DOHH2 (cell line): ENCODE measurements around the gene KLHL21.

Experiments used
- H3F3A ChIP-seq: fragments of 200-600 bp; sonication (generic), shearing (Covaris generic); 2 replicates; pipeline ENCODE4 v1.6.0; 2016; ENCODE audit warnings: antibody characterized with exemption, mild to moderate bottlenecking; ENCODE audit not compliant: control insufficient read depth, insufficient read depth
- H3K27ac ChIP-seq: fragments of 200-600 bp; sonication (generic); 2 replicates; pipeline ENCODE4 v1.5.1; 2014; ENCODE audit warnings: low read depth, mild to moderate bottlenecking, low read length, moderate library complexity
- H3K27me3 ChIP-seq: fragments of 200-600 bp; sonication (generic); 2 replicates; pipeline ENCODE4 v1.6.1; 2014; ENCODE audit warnings: mild to moderate bottlenecking, low read length, mixed read lengths; ENCODE audit not compliant: control insufficient read depth
- H3K36me3 ChIP-seq: fragments of 200-600 bp; sonication (generic); 2 replicates; pipeline ENCODE4 v1.6.1; 2014; ENCODE audit warnings: mild to moderate bottlenecking, low read length, moderate library complexity, mixed read lengths; ENCODE audit not compliant: control insufficient read depth
- H3K4me1 ChIP-seq: fragments of 200-600 bp; sonication (generic); 2 replicates; pipeline ENCODE4 v1.6.1; 2014; ENCODE audit warnings: mild to moderate bottlenecking, low read length, mixed read lengths; ENCODE audit not compliant: control insufficient read depth
- H3K4me2 ChIP-seq: fragments of 200-600 bp; sonication (generic); 2 replicates; pipeline ENCODE4 v1.6.0; 2014; ENCODE audit warnings: mild to moderate bottlenecking, low read length, moderate library complexity
- H3K4me3 ChIP-seq: fragments of 200-600 bp; sonication (generic); 2 replicates; pipeline ENCODE4 v1.5.1; 2014; ENCODE audit warnings: mild to moderate bottlenecking, low read length, mixed read lengths
- H3K79me2 ChIP-seq: fragments of 200-600 bp; sonication (generic); 2 replicates; pipeline ENCODE4 v1.6.1; 2014; ENCODE audit warnings: mild to moderate bottlenecking, low read length, mixed read lengths; ENCODE audit not compliant: control insufficient read depth
- H3K9me2 ChIP-seq: fragments of 200-600 bp; sonication (generic); replicated peaks from 2 replicates; pipeline ENCODE4 v1.6.1; 2014; ENCODE audit warnings: mild to moderate bottlenecking, low read length, mixed read lengths; ENCODE audit not compliant: control insufficient read depth
- H3K9me3 ChIP-seq: fragments of 200-600 bp; sonication (generic); 2 replicates; pipeline ENCODE4 v1.6.1; 2014; ENCODE audit warnings: antibody characterized with exemption, low read length, mixed read lengths; ENCODE audit not compliant: control insufficient read depth, insufficient read depth
- H4K20me1 ChIP-seq: fragments of 200-600 bp; sonication (generic); 2 replicates; pipeline ENCODE4 v1.6.0; 2014; ENCODE audit warnings: low read depth, mild to moderate bottlenecking, antibody characterized with exemption, low read length, moderate library complexity; ENCODE audit not compliant: control insufficient read depth, insufficient read depth
- EZH2phosphoT487 ChIP-seq: fragments of 200-600 bp; sonication (generic); IDR thresholded peaks from 2 replicates; pipeline ENCODE4 v1.6.1; 2017; ENCODE audit warnings: borderline replicate concordance, mild to moderate bottlenecking, antibody characterized with exemption, low read length, moderate library complexity, mixed read lengths
- TF ChIP-seq, protein P1 (sequence below): fragments of 200-600 bp; sonication (generic); IDR thresholded peaks from one replicate; pipeline ENCODE4 v1.5.1; 2014; ENCODE audit warnings: antibody characterized with exemption, mild to moderate bottlenecking, low read depth, low read length; ENCODE audit not compliant: poor library complexity, severe bottlenecking

Gene KLHL21

DNA sequence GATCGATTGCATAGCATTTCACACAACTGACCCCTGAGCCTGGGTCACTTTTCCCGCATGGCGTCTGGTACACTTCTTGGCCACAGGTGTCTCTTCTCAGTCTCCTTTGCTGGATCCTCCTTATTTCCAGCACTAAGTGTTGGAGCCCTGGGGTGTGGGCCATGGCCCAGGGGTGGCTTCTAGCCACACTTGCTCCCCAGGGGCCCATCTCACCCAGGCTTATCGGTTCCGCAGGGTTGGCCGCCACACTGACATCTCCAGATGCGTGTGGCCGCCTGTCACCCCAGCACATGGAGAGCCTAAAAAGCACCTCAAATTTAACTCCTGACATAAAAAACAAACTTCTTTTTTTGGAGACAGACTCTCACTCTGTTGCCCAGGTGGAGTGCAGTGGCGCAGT is 24.4 kb upstream of the KLHL21 start:
- Histone ChIP-seq H3K27ac (peak overlapping the region; percentile 86), H3K9me3 (no peaks in the 10 kb centered on the region), H3K4me1 (peaks cover 52% of the 10 kb centered on the region), H3K4me3 (peak overlapping the region; percentile 83), H3K36me3 (peaks cover 63% of the 10 kb centered on the region), H3K4me2 (peak overlapping the region; percentile 98), H4K20me1 (peaks cover 13% of the 10 kb centered on the region), H3K27me3 (no peaks in the 10 kb centered on the region), H3F3A (peaks cover 25% of the 10 kb centered on the region), H3K9me2 (no peaks in the 10 kb centered on the region), H3K79me2 (peaks cover 56% of the 10 kb centered on the region)
- TF ChIP-seq, protein P1, sequence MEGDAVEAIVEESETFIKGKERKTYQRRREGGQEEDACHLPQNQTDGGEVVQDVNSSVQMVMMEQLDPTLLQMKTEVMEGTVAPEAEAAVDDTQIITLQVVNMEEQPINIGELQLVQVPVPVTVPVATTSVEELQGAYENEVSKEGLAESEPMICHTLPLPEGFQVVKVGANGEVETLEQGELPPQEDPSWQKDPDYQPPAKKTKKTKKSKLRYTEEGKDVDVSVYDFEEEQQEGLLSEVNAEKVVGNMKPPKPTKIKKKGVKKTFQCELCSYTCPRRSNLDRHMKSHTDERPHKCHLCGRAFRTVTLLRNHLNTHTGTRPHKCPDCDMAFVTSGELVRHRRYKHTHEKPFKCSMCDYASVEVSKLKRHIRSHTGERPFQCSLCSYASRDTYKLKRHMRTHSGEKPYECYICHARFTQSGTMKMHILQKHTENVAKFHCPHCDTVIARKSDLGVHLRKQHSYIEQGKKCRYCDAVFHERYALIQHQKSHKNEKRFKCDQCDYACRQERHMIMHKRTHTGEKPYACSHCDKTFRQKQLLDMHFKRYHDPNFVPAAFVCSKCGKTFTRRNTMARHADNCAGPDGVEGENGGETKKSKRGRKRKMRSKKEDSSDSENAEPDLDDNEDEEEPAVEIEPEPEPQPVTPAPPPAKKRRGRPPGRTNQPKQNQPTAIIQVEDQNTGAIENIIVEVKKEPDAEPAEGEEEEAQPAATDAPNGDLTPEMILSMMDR, result no peak
- TF ChIP-seq EZH2phosphoT487, result no peak

DNA sequence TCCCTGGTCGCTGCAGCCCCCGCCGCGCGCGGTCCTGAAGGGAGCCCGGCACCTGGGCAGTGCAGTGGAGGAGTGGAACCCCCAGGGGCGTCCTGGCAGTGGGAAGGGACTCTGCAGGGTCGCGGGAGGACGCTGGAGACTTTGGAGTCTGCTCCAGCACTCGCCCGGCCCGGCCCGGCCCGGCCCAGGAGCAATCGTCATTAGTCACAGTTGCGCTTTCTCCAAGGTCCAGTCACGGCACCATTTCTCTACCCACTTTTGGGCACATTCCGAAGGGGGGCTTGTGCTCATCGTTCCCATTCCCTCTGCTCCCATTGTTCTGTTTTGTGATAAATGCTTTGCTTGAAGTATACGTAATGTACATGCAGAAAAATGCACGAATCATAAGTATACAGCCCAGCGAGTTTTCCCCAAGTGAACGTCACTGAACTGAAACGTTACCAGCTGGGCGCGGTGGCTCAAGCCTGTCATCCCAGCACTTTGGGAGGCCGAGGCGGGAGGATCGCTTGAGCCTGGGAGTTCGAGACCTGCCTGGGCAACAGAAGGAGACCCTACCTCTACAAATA is 23.0 kb upstream of the KLHL21 start:
- Histone ChIP-seq H3K79me2 (peaks cover 56% of the 10 kb centered on the region), H4K20me1 (peaks cover 13% of the 10 kb centered on the region), H3K4me3 (peak overlapping the region; percentile 83), H3F3A (peaks cover 25% of the 10 kb centered on the region), H3K4me1 (peaks cover 52% of the 10 kb centered on the region), H3K36me3 (peaks cover 72% of the 10 kb centered on the region), H3K4me2 (peak overlapping the region; percentile 98), H3K9me3 (no peaks in the 10 kb centered on the region), H3K27ac (peak overlapping the region; percentile 86), H3K9me2 (no peaks in the 10 kb centered on the region), H3K27me3 (no peaks in the 10 kb centered on the region)
- TF ChIP-seq, protein P1, result no peak

DNA sequence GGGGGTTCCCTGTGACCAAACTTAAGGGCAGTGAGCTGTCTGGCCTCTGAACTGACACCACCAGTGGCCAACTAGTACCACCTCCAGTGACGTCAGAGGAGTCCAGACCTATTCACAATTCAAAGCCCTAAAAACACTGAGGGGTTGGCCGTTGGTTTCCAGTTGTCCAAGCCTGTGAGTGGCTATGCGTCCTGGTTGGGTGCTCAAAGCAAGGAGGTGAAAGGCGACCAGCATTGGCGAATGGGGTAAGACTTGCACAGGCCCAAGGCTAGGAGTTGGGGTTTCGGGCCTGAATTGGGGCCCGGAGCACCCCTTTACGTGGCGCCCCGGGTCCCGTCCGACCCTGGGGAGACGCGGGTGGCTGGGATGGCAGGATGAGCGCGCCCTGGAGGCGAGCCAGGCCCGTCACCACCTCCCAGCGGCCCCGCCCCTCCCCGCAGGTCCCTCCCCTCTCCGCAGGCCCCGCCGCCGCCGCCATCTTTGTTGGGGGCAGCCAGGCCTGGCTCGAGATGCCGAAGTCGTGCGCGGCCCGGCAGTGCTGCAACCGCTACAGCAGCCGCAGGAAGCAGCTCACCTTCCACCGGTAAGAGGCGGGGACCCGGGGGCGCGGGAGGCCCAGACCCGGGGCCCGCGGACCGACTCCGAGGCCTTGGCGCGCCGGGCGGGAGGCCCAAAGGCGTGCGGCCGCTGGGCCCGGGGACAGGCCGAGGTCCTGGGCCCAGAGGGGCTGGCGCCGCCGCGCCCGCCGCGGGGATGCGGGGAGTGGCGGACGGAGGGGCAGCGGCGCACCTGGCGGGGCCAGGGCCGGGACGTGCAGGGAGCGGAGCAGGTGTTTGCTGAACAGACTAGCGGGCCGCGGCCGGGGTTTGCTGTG is 22.3 kb upstream of the KLHL21 start, which contains the start of gene THAP3:
THAP3 (plus strand) TSS at position 159 of the 874 bp plus-strand sequence; CDS start at position 510, 351 bp downstream.
- H3K4me2 ChIP-seq, result peak within 1 kb of the TSS; percentile 98
- peaks cover 52% of the 10 kb centered on the region for H3K4me1 ChIP-seq
- peaks cover 25% of the 10 kb centered on the region for H3F3A ChIP-seq
- H3K79me2 ChIP-seq, result peaks cover 56% of the 10 kb centered on the region
- H3K27me3 ChIP-seq, result no peaks in the 10 kb centered on the region
- peaks cover 74% of the 10 kb centered on the region for H3K36me3 ChIP-seq
- H3K4me3 ChIP-seq, result peak within 1 kb of the TSS; percentile 83
- peaks cover 13% of the 10 kb centered on the region for H4K20me1 ChIP-seq
- H3K9me2 ChIP-seq, result no peaks in the 10 kb centered on the region
- H3K9me3 ChIP-seq, result no peaks in the 10 kb centered on the region
- TF ChIP-seq EZH2phosphoT487, result no peak
- TF ChIP-seq, protein P1, result peak; percentile 46
- peak within 1 kb of the TSS; percentile 86 for H3K27ac ChIP-seq
